GM21515 (cell line): ENCODE results near the gene HCN3.
"Not testable (repeated sequence)": the region's sequence is repeated elsewhere in the genome, so short reads cannot be mapped to it uniquely, and the experiment has no call there.

Experiments used
- ATAC-seq: cut with Tn5 transposase; IDR thresholded peaks from one replicate; pipeline ENCODE4 v1.9.1; 2021; ENCODE audit not compliant: unreplicated experiment

HCN3 gene

DNA sequence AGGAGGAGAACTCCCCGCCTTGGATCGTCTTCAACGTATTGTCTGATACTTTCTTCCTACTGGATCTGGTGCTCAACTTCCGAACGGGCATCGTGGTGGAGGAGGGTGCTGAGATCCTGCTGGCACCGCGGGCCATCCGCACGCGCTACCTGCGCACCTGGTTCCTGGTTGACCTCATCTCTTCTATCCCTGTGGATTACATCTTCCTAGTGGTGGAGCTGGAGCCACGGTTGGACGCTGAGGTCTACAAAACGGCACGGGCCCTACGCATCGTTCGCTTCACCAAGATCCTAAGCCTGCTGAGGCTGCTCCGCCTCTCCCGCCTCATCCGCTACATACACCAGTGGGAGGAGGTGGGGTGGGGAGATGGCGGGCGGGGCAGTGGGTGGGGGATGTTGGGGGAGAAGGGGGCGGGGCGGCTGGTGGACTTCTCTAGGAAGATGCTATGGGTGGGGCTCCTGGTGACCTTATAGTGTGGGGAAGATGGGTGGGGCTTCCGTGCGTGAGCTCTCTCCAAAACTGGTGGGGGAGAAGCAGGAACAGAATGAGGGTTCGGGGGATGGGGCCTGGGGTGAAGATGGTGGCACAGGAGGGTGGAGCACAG, 5.3 kb downstream of the HCN3 start:
- ATAC-seq: no peak

- ATAC-seq: no peak
Measured at GRCh38 chr1:155284476-155284875, 7.2 kb downstream of the HCN3 start.

DNA sequence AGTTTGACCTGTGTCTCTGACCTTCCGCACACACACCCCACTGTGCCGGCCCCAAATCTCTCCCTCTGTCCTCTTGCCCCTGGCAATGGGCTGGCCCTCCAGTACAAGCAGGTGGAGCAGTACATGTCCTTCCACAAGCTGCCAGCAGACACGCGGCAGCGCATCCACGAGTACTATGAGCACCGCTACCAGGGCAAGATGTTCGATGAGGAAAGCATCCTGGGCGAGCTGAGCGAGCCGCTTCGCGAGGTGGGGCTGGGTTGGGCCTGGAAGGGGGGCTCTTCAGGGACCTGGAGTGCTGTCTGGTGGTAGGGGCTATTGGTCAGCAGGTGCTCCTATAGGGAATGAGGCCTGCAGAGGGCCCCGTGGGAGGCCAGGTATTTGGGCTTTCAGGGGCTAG, 7.8 kb downstream of the HCN3 start:
- no peak for ATAC-seq

- ATAC-seq: no peak
Measured at GRCh38 chr1:155285631-155286044, 8.4 kb downstream of the HCN3 start.

- ATAC-seq: no peak
Measured at GRCh38 chr1:155286544-155286943, 9.3 kb downstream of the HCN3 start.

DNA sequence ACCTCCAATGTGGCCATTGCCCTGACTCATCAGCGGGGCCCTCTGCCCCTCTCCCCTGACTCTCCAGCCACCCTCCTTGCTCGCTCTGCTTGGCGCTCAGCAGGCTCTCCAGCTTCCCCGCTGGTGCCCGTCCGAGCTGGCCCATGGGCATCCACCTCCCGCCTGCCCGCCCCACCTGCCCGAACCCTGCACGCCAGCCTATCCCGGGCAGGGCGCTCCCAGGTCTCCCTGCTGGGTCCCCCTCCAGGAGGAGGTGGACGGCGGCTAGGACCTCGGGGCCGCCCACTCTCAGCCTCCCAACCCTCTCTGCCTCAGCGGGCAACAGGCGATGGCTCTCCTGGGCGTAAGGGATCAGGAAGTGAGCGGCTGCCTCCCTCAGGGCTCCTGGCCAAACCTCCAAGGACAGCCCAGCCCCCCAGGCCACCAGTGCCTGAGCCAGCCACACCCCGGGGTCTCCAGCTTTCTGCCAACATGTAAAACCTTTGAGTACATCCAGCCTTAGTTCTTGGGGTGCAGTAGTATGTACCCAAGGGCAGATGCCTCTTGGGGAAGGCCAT, 10.8 kb downstream of the HCN3 start:
- no peak for ATAC-seq

GRCh38 chr1:155291006-155291405, 13.7 kb downstream of the HCN3 start:
- ATAC-seq: not testable (repeated sequence)

GRCh38 chr1:155293086-155293749, 16.0 kb downstream of the HCN3 start:
- ATAC-seq: no peak

GRCh38 chr1:155294520-155295182, 17.4 kb downstream of the HCN3 start:
- no peak for ATAC-seq

GRCh38 chr1:155295183-155295941, 18.1 kb downstream of the HCN3 start:
- no peak for ATAC-seq

- no peak for ATAC-seq
Measured at GRCh38 chr1:155295942-155296267, 18.6 kb downstream of the HCN3 start.

DNA sequence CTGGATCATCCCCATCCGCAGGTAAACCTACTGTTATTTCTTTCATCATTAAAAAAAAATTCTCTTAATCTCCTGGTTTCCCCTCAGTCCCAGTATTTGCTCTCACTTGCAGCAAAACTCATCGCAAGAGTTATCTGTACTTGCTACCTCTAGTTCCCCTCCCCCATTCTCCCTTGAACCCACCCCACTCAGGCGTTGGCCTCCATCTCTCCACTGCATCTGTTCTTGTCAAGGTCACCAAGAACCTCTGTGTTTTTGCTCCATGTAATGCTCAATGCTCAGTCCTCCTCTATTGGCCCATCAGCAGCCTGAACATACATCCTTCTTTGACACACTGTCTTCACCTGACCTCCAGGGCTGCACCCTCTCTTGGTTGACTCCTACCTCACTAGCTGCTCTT, 19.4 kb downstream of the HCN3 start:
- no peak for ATAC-seq

DNA sequence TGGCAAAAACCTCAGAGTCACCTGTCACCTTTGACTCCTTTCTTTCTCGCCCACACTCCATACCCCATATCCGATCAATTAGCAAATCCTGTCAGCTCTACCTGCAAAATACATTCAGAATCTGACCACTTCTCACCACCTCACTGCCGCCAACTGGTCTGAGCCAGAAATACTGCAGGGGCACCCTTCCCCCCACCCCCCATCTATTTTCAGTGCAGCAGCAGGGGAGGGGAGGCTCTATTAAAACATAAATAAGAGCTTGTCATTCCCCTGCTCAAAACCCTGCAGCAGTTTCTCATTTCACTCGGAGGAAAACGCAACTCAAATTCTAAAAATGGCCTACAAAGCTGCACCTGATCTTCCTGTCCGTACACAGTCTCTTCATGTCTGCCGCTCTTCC, 20.1 kb downstream of the HCN3 start:
- ATAC-seq: no peak

DNA sequence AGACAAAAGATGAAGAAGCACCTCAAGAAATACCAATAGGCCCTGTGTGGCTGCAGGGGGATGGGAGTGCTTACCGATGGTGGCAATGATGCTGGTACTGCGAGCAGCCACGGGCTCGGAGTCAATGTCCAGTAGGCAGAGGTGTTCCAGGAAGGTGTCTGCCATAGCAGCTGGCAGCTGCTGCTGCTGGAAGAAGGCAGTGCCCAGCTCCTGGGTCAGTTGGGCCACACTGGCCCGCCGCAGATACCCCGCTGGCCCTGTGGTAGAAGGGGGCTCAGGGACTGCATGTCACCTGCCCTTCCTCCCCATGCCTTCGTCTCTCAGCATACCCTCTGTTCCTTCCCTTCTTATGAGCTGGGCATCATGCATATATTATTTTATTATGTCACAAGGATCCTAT, 22.8 kb downstream of the HCN3 start:
- no peak for ATAC-seq

GRCh38 chr1:155300553-155301329, 23.5 kb downstream of the HCN3 start:
- ATAC-seq: no peak

DNA sequence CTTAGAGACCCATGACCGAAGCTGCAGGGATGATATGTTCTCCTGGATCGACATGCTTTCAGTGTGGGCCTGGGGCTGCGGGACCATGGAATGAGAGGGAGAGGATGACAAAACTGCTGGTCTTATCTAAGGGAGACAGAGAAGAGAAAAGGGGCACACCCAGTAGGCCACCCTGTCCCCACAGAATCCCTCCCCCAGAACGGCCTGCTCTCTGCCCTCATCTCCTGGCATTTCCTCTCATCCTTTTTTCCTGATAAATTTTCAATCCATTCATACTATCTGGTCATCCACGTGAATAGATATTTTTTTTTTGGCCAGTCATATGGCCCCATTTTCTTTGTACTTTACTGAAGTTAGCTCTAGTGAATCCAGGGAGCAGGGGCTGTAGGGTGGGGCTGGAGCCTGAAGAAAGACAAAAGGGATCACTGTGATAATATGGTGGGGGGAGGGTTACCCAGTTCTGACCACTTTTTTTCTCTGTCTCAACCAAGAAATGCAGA, 24.1 kb downstream of the HCN3 start, which contains the start of gene PKLR:
TSS of gene PKLR (minus strand) at position 97 of the 500 bp plus-strand sequence. CDS start at position 54, 43 bp downstream.
- no peak for ATAC-seq

DNA sequence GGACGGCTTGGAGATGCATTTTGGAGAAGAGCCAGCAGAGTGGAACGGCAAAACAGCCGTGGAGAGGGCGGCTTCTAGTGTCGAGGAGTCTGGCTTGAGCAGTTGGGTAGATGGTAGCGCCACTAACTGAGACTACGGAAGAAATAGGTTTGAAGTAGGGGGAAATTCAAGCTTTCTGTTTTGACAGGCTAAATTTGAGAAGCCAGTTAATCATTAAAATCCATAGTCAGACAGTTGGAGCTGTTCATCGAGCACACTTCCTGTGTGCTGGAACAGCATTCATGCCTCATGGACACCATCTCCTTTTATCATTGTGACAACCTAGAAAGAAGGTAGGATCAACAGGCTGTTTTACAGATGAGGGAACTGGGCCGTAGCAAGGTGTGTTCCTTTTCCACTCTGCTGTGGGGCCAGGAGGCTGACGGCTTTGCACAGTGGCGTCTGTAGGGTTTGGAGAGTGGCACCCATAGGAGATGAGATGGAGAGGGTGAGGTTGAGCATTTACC, 27.3 kb downstream of the HCN3 start:
- ATAC-seq: no peak

DNA sequence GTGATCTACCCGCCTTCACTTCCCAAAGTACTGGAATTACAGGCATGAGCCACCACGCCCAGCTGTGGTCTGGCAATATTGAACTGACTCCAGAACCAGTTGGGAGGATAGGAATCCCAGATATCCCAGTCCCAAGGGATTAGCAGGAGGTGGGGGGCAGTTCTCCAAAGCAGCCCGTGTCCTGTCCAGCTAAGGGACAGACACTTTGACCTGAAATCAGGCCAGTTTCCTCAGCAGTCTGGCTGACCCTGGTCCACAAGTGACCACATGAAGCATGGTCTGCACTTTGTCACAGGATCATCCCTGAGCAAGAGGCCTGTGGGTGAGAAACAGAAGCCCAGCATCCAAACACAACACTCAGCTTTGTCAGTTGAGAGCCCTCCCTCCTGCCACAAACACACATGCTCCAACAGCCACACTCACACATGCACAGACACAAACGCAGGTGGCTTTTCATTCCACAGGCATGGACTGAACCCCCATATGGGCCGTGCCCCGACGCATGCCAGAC, 28.7 kb downstream of the HCN3 start:
- ATAC-seq: no peak

- no peak for ATAC-seq
Measured at GRCh38 chr1:155307247-155307740, 30.0 kb downstream of the HCN3 start.
